Type B pancreatic cell (in vitro differentiated cells): Measurements from ENCODE around the gene COL1A1. TPM values are rescaled to one million over a fixed set of nuclear protein-coding genes. Genes with fewer than 3 reads are reported as not detected.

Experiments used
- DNase-seq: peaks from one replicate; pipeline ENCODE4 v3.0.0; 2021; ENCODE audit warnings: mixed read lengths; ENCODE audit not compliant: unreplicated experiment; ENCODE audit errors: extremely low spot score
- H3K27ac Mint-ChIP-seq: 2 replicates; pipeline ENCODE4 v1.8.0; 2021; ENCODE audit warnings: mild to moderate bottlenecking, mixed read lengths
- H3K27me3 Mint-ChIP-seq: 2 replicates; pipeline ENCODE4 v1.8.0; 2021; ENCODE audit warnings: mixed read lengths
- H3K36me3 Mint-ChIP-seq: 2 replicates; pipeline ENCODE4 v1.8.0; 2021; ENCODE audit warnings: mixed read lengths
- H3K4me1 Mint-ChIP-seq: one replicate; pipeline ENCODE4 v1.8.0; 2021; ENCODE audit warnings: mixed read lengths; ENCODE audit not compliant: unreplicated experiment
- H3K4me3 Mint-ChIP-seq: 2 replicates; pipeline ENCODE4 v1.8.0; 2021; ENCODE audit warnings: mild to moderate bottlenecking, mixed read lengths
- H3K9me3 Mint-ChIP-seq: 2 replicates; pipeline ENCODE4 v1.8.0; 2021; ENCODE audit warnings: mixed read lengths
- CTCF ChIP-seq: fragments of 200-600 bp; sonication (generic); conservative IDR thresholded peaks from 2 replicates; pipeline ENCODE4 v1.5.0; 2021; ENCODE audit warnings: antibody characterized with exemption, mild to moderate bottlenecking
- total RNA-seq: library from RNA; stranded (reverse); gene quantifications from 2 replicates; pipeline ENCODE4 v1.2.1, GENCODE V29; 2021; ENCODE audit warnings: low replicate concordance

The COL1A1 gene
- total RNA-seq, 1 donor from 2014 or later = 201 TPM

GRCh38 chr17:50219342-50219741 lies 17.9 kb upstream of the COL1A1 start:
- TF ChIP-seq CTCF = no peak
- no peaks in the 10 kb centered on the region for H3K36me3 Mint-ChIP-seq
- H3K4me3 Mint-ChIP-seq = no peak overlapping the region
- no peaks in the 10 kb centered on the region for H3K9me3 Mint-ChIP-seq
- DNase-seq = no peak
- H3K4me1 Mint-ChIP-seq = peaks cover 49% of the 10 kb centered on the region
- peak overlapping the region; percentile 58 for H3K27ac Mint-ChIP-seq
- peaks cover 6% of the 10 kb centered on the region for H3K27me3 Mint-ChIP-seq

GRCh38 chr17:50218771-50219315 lies 17.4 kb upstream of the COL1A1 start:
- H3K4me3 Mint-ChIP-seq = no peak overlapping the region
- no peak for DNase-seq
- no peaks in the 10 kb centered on the region for H3K36me3 Mint-ChIP-seq
- no peak for TF ChIP-seq CTCF
- peaks cover 6% of the 10 kb centered on the region for H3K27me3 Mint-ChIP-seq
- no peaks in the 10 kb centered on the region for H3K9me3 Mint-ChIP-seq
- H3K27ac Mint-ChIP-seq = peak overlapping the region; percentile 36
- peaks cover 49% of the 10 kb centered on the region for H3K4me1 Mint-ChIP-seq

- no peak for DNase-seq
- no peak for TF ChIP-seq CTCF
- Mint-ChIP-seq H3K4me1 (peaks cover 50% of the 10 kb centered on the region), H3K4me3 (no peak overlapping the region), H3K27me3 (peaks cover 7% of the 10 kb centered on the region), H3K36me3 (no peaks in the 10 kb centered on the region), H3K9me3 (no peaks in the 10 kb centered on the region), H3K27ac (peak overlapping the region; percentile 36)
Measured at GRCh38 chr17:50218071-50218759, 16.8 kb upstream of the COL1A1 start.

GRCh38 chr17:50217591-50217990 lies 16.2 kb upstream of the COL1A1 start:
- TF ChIP-seq CTCF = no peak
- DNase-seq = no peak
- Mint-ChIP-seq H3K4me1 (peaks cover 54% of the 10 kb centered on the region), H3K27ac (no peak overlapping the region), H3K9me3 (no peaks in the 10 kb centered on the region), H3K4me3 (no peak overlapping the region), H3K27me3 (peaks cover 9% of the 10 kb centered on the region), H3K36me3 (no peaks in the 10 kb centered on the region)

GRCh38 chr17:50214976-50215760 lies 13.7 kb upstream of the COL1A1 start:
- peaks cover 62% of the 10 kb centered on the region for H3K4me1 Mint-ChIP-seq
- no peaks in the 10 kb centered on the region for H3K9me3 Mint-ChIP-seq
- no peak for DNase-seq
- H3K4me3 Mint-ChIP-seq = no peak overlapping the region
- H3K36me3 Mint-ChIP-seq = no peaks in the 10 kb centered on the region
- no peak overlapping the region for H3K27ac Mint-ChIP-seq
- TF ChIP-seq CTCF = no peak
- H3K27me3 Mint-ChIP-seq = peaks cover 12% of the 10 kb centered on the region
